GM20000 (cell line): ENCODE results near the gene PACS1.

Experiments used
- DNase-seq: peaks from one replicate; pipeline ENCODE4 v3.0.0; 2012; ENCODE audit warnings: low spot score
- TF ChIP-seq, protein P1 (sequence below): IDR thresholded peaks from 2 replicates; pipeline ENCODE4 v1.5.1; 2012; ENCODE audit warnings: mild to moderate bottlenecking, control low read depth; ENCODE audit errors: extremely low read depth, missing control alignments

The PACS1 gene

DNA sequence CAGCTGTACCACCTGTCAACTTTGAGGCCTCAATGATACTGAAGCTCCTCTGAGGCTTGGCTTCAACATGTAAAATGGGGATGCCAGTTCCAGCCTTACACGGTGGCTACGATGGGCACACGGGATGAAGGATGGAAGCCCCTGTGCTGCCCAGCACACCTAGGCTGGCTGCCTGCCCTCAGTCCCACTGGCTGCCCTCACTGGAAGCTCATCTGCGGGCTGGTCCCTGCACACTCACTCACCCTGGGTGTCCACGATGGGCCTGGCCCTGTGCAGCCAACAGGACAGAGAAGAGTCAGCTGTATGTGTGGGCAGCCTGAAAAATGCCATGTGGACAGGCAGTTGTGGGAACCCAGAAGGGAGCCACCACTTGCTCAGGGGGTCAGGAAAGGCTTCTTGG lies 216.6 kb downstream of the PACS1 start:
- DNase-seq: no peak
- TF ChIP-seq, protein P1, sequence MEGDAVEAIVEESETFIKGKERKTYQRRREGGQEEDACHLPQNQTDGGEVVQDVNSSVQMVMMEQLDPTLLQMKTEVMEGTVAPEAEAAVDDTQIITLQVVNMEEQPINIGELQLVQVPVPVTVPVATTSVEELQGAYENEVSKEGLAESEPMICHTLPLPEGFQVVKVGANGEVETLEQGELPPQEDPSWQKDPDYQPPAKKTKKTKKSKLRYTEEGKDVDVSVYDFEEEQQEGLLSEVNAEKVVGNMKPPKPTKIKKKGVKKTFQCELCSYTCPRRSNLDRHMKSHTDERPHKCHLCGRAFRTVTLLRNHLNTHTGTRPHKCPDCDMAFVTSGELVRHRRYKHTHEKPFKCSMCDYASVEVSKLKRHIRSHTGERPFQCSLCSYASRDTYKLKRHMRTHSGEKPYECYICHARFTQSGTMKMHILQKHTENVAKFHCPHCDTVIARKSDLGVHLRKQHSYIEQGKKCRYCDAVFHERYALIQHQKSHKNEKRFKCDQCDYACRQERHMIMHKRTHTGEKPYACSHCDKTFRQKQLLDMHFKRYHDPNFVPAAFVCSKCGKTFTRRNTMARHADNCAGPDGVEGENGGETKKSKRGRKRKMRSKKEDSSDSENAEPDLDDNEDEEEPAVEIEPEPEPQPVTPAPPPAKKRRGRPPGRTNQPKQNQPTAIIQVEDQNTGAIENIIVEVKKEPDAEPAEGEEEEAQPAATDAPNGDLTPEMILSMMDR: no peak

DNA sequence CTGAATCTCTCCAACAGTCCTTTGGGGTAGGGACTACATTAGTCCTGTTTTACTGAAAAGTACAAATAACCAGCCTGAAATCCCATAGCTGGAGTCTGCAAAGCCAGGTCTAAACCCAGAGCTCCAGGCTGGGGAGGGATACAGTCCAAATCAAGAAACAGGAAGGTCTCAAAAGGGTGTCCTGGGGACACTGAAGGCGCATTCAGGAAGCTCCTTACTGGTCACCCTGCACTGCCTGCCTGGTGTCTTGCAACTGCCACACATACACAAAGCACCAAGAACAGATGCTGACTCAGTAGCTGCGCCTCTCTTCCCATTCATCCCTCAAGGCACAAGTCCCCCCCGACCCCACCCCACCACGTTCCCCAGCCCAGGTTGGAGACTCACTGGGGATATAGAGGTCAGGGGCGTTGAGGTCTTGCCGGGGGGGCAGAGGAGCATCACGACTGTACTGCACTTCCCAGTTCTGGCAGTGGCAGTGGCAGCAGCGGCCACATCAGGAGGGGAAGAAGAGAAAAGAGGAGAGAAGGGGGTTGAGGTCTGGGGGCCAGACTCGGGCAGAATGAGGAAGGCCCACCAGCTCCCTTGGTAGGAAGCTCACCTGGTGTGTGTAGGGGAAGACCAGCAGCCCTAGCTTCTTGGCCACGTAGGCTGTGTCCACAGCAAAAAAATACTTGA lies 217.3 kb downstream of the PACS1 start:
- TF ChIP-seq, protein P1: no peak
- DNase-seq: no peak

DNA sequence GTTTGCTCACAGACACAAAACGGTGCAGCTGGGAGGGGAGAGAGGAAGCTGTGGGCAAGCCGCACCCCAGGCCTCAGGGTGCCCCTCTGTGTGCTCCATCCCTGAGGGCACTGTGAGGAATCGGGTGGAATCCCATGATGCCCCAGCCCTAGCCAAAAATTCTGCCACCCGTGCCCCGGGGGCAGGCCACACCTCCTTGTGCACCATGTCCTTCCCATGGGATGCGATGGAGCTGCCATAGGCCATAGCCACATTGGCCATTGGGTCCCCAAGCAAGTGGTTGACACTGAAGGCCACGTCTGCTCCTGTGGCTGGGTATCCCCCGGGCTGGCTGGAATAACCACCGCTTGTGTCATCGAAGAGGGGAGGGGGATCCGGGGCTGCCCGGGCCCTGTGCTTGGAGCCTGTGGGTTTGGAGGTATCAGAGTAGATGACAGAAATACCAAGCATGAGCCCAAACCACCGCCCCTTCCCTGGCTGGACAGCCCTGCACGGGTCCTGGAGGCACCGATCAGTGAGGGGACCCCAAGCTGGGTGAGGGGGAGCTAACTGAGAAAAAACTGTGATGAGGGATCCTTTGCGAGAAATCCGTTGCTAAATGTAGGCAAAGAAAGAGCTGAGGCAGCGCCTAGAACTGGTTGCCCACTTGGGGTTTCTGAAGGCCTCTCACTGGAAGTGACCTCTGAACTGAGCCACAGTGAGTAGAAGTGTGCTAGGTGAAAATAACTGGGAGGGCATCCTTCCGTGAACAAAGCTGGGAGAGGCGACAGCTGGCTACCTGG lies 218.0 kb downstream of the PACS1 start:
- TF ChIP-seq, protein P1: no peak

DNA sequence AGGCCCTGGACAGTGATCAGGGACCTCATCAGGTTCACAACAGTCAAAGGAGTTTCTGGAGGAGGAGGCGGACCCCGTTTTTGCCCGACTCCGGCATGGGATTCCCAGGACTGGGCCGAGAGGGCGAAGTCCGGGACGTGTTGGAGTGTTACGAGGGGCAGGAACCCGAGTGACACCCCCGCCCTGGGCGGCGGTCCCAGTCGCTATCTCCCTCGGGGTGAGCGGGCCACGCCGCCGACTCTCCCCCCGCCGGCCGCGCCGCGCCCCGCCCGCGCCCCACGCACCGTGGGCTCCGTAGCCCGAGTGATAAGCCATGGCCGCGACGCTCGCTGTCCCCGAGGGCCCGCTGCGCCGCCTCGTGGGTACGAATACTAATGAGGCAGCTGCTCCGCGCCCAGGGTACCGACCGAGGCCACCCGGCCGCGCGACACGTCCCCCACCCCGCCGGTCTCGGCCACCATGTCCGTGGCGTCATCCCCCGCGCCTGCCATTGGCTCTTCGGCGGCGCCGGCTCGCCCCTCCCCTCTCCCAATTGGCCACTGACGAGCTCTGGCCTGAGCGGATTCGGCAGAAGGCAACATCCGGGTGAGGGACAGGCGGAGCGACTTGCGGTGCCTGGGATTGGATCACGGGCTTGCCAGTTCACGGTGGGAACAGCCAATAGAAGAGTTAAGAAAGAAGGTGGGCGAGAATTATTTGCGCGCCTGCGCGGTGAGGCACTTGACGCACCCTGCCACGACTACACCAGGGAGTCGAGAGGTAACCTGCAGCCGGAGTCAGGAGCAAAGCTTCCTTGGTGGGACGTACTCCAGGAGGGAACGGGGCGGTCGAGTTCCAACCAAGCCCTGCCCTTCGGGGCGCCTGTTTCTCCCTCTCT lies 218.8 kb downstream of the PACS1 start, which contains the start of gene YIF1A:
YIF1A (minus strand) TSS at position 473 of the 877 bp plus-strand sequence; CDS start at position 315, 158 bp downstream.
- TF ChIP-seq, protein P1: no peak
- DNase-seq: peak; percentile 100

More for the DNA sequence above, 218.0 kb downstream of the PACS1 start:
- DNase-seq: peak; percentile 37

DNA sequence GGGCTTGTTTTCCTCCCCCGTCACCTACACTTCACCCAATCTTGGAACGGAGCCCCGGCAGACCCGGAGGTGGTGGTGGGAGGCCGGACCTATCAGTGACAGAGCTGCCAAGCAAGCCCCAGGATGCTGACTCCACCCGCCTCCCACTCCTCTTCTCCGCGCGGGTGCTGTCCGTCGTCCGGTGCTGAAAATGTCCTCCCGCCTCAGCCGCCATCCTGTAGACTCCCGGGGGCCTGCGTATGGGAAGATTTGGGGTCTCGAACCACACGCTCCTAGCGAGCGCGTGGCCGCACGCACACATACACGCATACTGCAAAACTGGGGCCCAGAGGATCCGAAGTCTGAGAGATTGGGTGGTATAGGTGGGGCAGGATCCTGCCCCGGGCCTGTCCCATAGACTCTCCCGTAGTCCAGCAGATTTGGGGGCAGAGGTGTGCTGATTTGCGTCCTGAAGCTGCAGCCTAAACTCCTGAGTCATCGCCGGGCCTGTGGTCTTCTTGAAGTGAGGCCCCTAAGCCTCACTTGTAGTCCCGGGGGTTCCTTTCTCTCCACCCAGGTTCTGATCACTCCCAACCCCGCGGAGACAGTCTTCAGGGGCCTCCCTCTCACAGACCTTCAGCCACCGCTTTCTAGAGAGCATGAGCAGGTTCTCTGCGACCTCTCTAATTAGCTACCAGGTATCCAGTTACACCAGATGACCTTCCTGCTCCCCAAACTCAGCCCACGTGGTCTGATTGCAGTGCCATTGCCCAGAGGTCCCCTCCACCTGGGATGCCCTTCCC lies 219.7 kb downstream of the PACS1 start:
- DNase-seq: peak; percentile 94
- TF ChIP-seq, protein P1: no peak

DNA sequence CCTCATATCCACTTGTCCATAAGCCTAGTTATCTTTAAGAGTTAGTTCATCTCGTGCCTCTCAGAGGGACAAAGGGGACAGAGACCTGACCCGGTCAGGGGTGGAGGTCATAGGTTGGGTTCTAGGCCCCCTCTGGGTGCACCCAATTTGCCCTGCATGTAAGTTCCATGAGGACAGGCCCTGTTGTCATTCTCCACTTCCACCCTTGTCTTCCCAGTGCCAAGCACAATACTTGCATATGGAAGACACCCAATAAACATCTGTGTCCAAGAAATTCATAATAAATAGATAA lies 220.2 kb downstream of the PACS1 start:
- no peak for DNase-seq
- TF ChIP-seq, protein P1: no peak
